ENCODE measurements around the gene MAN1C1. TPM values are rescaled to one million over a fixed set of nuclear protein-coding genes. Genes with fewer than 3 reads are reported as not detected.

MAN1C1 gene
- total RNA-seq, 1 donor from 2014 or later, result 29.1 TPM

GRCh38 chr1:25702101-25702775 lies 85.6 kb downstream of the MAN1C1 start:
- H3K36me3 Mint-ChIP-seq (ENCODE audit: low read depth, unreplicated experiment), result peaks cover 3% of the 10 kb centered on the region
- H3K27me3 Mint-ChIP-seq (ENCODE audit: unreplicated experiment), result peaks cover 4% of the 10 kb centered on the region
- peaks cover 73% of the 10 kb centered on the region for H3K4me1 Mint-ChIP-seq (ENCODE audit: unreplicated experiment)
- no peak for DNase-seq (ENCODE audit: low spot score)
- TF ChIP-seq CTCF (IDR thresholded peaks at IDR 0.05; ENCODE audit: unreplicated experiment), result no peak
- H3K9me3 Mint-ChIP-seq (ENCODE audit: unreplicated experiment), result no peaks in the 10 kb centered on the region
- H3K27ac Mint-ChIP-seq (ENCODE audit: unreplicated experiment), result no peak overlapping the region
- no peak overlapping the region for H3K4me3 Mint-ChIP-seq (ENCODE audit: unreplicated experiment)

DNA sequence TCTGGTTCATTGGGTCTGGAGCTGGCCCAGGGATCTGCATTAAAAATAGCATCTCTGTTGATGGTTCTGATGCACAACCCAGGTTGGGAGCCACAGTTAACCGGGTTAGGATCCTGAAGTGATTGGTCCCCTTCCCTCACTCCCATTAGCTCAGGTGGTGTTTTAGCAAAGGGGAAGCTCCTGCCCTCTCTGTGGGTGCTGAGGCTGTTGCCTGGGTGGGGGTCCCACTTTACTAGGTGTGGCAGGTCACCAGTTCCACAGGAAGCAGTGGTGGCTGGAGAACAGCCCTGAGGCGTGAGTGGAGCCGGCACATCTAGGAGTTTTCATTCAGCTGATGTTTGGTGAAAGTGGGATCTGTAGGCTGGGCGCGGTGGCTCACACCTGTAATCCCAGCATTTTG lies 86.5 kb downstream of the MAN1C1 start:
- Mint-ChIP-seq H3K27me3 (ENCODE audit: unreplicated experiment) (peaks cover 4% of the 10 kb centered on the region), H3K27ac (ENCODE audit: unreplicated experiment) (no peak overlapping the region), H3K9me3 (ENCODE audit: unreplicated experiment) (no peaks in the 10 kb centered on the region), H3K4me3 (ENCODE audit: unreplicated experiment) (no peak overlapping the region), H3K36me3 (ENCODE audit: low read depth, unreplicated experiment) (peaks cover 3% of the 10 kb centered on the region), H3K4me1 (ENCODE audit: unreplicated experiment) (peaks cover 73% of the 10 kb centered on the region)
- no peak for TF ChIP-seq CTCF (IDR thresholded peaks at IDR 0.05; ENCODE audit: unreplicated experiment)
- DNase-seq (ENCODE audit: low spot score), result no peak

DNA sequence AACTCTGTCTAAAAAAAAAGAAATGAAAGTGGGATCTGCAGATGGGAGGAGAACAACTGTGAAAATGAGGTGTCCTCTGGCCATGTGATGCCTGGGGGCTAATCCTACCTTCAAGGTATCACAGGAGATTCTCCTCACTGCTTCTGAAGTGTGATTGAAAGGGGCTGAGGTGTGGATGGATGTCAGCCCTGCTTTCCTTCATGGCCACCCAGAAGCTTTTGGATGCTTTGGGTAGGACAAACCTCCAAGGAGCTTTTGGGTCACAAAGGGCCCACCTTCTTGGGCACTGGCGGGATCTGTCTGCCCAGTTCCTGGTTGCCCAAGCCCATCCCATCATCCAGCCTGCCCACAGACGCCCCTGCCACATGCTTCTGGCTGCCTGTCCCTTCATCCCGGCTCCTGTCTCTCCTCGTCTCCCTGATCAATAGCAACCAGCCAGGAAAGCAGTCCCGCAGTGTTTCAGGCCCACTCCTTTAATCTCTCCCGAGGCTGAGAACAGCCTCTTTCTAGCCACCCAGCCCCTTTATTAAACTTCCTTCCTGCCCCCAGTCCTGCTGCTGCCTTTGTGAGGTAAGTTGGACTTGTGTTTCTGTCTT lies 87.2 kb downstream of the MAN1C1 start:
- Mint-ChIP-seq H3K36me3 (ENCODE audit: low read depth, unreplicated experiment) (peaks cover 3% of the 10 kb centered on the region), H3K4me1 (ENCODE audit: unreplicated experiment) (peaks cover 70% of the 10 kb centered on the region), H3K9me3 (ENCODE audit: unreplicated experiment) (no peaks in the 10 kb centered on the region), H3K27me3 (ENCODE audit: unreplicated experiment) (peaks cover 4% of the 10 kb centered on the region), H3K4me3 (ENCODE audit: unreplicated experiment) (peak overlapping the region; percentile 14), H3K27ac (ENCODE audit: unreplicated experiment) (peak overlapping the region; percentile 82)
- no peak for TF ChIP-seq CTCF (IDR thresholded peaks at IDR 0.05; ENCODE audit: unreplicated experiment)
- DNase-seq (ENCODE audit: low spot score), result no peak

DNA sequence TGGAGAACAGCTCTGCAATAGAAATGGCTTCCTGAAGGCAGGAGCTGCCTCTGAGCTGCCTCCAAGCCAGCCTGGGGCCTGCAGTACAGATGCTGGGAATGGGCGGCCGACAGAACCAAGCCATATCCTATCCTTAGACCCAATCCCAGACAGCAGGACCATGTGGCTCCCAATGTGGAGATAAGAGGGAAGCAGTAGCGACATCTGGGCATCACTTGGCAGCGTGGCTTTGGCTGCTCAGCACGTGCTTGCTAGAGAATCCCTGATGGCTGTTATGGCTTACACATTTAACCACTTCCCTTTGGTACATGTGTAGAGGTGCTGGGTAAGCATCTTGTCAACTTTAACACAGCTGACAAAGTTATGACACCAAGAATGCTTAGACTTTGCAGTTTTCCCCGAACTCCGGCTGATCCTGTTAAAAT lies 87.7 kb downstream of the MAN1C1 start:
- H3K27me3 Mint-ChIP-seq (ENCODE audit: unreplicated experiment), result peaks cover 4% of the 10 kb centered on the region
- peak; percentile 13 for DNase-seq (ENCODE audit: low spot score)
- TF ChIP-seq CTCF (IDR thresholded peaks at IDR 0.05; ENCODE audit: unreplicated experiment), result no peak
- peak overlapping the region; percentile 82 for H3K27ac Mint-ChIP-seq (ENCODE audit: unreplicated experiment)
- peaks cover 3% of the 10 kb centered on the region for H3K36me3 Mint-ChIP-seq (ENCODE audit: low read depth, unreplicated experiment)
- H3K4me3 Mint-ChIP-seq (ENCODE audit: unreplicated experiment), result peak overlapping the region; percentile 14
- H3K9me3 Mint-ChIP-seq (ENCODE audit: unreplicated experiment), result no peaks in the 10 kb centered on the region
- H3K4me1 Mint-ChIP-seq (ENCODE audit: unreplicated experiment), result peaks cover 70% of the 10 kb centered on the region

DNA sequence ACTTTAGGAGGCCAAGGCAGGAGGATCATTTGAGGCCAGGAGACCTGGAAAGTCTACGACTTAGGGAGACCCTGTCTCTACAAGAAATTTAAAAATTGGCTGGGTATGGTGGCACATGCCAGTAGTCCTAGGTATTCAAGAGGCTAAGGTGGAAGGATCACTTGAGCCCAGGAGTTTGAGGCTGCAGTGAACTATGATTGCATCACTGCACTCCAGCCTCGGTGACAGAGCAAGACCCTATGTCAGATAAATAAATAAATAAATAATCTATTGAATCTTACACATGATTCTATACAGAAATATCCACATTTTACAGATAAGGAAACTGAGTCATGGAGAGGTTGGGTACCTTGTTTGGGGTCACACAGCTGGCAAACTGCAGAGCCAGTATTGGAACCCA lies 89.1 kb downstream of the MAN1C1 start:
- Mint-ChIP-seq H3K4me3 (ENCODE audit: unreplicated experiment) (no peak overlapping the region), H3K9me3 (ENCODE audit: unreplicated experiment) (no peaks in the 10 kb centered on the region), H3K27me3 (ENCODE audit: unreplicated experiment) (peaks cover 4% of the 10 kb centered on the region), H3K36me3 (ENCODE audit: low read depth, unreplicated experiment) (peaks cover 3% of the 10 kb centered on the region), H3K4me1 (ENCODE audit: unreplicated experiment) (peaks cover 57% of the 10 kb centered on the region), H3K27ac (ENCODE audit: unreplicated experiment) (no peak overlapping the region)
- no peak for TF ChIP-seq CTCF (IDR thresholded peaks at IDR 0.05; ENCODE audit: unreplicated experiment)
- DNase-seq (ENCODE audit: low spot score), result no peak

All from endothelial cell (in vitro differentiated cells).